Measurements from ENCODE around the gene KCNQ5.

Gene KCNQ5

DNA sequence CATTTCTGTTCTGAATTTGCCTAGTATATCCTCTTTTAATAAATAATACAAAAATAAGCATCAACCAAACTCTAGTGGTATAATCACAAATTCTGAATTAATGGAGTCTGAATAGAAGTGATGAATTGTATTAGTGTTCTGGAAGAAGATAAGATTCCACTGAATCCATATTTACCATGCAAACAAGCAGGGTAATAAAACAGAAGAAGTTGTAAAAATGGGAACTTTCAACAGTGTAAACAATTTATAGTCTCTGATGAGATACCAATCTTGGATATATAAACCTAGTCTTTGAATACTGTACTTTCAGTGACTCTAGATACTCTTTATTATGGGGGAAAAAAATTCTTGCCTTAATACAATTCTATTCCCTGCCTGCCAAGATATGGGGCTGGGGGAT lies 405.8 kb downstream of the KCNQ5 start:
- DNase-seq, result no peak

DNA sequence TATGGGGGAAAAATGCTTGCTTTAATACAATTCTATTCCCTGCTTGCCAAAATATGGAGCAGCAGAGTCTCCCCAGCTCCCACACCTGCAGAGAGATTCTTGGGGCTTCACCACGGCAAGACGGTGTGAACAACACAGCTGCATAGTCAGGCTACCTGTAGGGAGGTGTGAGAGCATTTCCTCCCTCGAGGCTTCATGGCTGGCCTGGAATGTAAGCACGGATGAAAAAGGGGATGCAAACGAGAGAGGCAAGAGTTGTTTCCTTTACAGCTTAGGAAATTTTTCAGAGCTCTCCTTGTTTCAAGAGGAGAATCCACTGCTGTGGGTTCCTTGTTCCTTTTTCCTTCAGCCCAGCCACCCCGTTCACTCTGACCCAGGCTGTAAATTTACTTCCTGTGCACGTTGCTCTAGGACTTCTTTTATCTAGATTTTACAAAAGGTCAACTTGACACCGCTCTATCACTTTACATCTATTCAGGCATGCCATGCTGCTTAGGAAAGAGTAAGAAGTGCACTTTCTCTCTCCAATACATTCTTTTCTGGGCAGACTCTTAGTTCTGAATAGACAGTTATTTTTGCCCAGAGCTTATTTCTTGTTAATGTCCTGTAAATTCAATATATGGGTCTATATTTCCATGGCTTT lies 406.4 kb downstream of the KCNQ5 start:
- no peak for DNase-seq

DNA sequence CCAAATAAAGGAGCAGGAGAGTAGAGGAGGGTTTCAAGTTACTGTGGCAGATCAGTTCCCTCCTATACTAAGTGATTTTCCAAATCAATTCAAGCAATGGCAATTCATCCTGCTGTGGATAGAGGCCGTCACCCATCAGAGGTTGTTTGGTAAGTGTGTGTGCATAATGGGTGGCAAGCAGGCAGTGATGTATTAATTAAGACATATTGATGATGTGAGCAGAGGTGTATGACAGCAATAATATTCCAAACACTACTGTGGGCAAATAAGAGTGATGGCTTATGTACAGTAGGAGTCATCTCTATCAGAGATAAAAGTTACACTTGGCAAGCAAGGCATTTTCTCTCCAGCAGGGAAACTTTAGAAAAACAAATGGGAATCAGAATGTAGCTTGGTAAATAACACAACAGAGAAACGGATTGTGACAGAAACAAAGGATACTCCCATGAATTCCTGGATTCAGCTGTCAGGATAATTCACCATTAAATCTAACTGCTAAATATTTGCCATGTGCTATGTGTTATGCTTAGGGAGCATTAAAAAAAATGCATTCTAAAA lies 407.1 kb downstream of the KCNQ5 start:
- no peak for DNase-seq

DNA sequence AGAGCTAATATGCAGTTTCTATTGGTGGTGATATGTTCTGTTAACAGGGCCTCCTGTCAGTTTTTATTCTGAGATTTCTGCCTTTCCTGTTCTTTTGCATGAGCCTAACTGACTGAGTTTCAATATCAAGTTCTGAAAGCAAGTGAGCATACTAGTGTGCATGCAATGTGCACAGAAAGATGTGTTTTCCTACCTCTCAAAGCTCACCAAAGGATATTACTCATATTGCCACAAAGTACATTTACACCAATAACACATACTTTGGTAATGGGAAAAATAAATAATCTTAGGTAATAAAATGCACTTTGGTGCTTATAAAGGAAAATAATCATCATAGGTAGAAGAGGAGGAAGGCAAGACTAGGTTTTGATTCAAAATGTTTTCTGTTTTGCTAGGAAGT lies 408.4 kb downstream of the KCNQ5 start:
- no peak for DNase-seq

DNA sequence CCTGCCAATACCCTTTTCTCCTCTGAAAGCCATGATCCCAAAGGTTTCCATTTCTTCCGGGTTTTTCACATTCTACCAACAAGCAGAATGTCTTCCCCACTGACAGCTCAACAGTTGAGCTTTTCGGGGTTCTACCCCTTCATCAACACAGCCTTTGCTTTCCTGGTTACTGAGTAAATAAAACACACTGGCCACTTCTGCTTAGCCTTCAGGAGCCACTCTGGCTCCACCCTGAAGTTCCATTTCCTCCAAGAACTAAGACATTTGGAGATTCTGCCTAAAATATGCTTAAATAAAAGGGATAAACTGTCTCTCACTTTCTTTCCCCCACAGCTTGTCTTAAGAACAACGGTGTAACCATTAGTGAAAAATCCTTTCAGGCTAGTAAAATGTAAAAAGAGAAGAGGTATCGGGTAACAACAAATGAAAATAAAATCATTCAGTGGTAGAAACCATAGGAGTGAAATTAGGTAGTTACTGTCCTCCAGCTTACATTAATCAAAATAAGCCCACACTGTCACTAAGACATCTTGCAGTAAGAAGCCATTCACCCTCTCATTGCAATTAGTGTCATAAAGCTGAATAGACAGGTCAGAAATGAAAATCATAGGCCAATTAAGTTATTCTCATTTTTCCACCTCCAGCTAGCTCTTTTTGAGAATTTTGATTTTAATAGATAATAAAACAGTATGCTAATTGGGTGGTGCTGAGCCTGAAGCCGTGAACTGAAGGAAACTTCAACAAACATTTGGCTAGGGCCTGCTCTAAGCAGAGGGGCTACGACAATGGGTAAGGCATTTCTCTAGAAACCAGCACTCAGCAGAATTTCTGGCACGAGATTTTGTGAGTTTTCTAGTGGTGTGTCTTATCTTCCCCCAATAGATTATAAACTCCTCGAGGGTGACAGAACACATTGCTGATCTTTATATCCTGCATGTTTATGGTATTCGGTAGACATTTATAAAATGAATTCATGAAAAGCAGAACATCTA lies 409.2 kb downstream of the KCNQ5 start:
- DNase-seq, result no peak

DNA sequence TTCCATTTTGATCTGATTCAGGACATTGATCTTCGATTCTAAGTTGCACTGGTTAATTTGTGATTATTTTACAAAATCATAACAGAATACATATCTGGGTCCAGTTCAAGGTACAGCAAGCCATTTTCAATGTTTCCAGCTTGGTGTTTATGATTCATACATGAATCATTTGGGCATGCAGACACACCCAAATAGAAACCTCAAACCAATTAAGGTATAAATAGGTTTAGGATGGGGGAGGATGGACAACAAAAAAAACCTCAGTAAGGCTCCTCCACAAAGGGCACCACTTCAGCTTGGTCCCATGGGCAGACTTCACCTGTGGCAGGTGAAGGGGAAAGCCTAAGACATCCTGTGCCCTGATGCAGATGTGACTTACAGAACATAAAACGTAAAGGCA lies 410.7 kb downstream of the KCNQ5 start:
- DNase-seq, result no peak

DNA sequence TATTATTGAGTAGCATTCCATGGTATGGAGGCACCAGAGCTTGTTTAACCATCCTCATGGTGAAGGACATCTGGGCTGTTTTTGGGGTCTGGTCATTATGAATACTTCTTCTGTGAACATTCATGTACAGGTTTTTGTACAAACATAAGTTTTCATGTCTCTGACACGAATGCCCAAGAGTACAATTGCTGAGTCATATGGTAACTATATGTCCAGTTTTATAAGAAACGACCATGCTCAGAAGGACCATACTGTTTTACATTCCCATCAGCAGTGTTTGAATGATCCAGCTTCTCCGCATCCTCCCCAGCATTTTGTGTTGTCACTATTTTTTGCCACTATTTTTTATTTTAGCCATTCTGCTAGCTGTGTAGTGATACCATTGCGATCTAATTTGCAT lies 414.8 kb downstream of the KCNQ5 start:
- no peak for DNase-seq

DNA sequence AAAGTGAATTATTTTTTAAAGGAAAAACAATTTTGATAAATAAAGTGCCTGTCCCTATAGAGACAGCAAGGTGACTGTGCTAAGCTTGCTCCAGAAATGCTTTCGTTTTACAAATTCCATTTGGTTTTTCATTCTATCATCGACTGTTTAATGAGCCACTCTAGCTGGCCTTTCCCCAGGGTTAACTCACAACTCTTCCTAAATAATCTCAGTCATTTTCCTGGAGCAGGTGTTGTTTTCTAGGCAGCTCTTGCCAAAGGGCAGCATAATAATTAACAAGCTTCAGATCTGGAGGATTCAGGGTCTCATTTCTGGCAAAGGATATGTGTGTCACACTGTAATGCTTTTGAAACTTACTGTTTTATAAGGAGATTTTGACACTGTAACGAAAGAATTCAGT lies 419.2 kb downstream of the KCNQ5 start:
- DNase-seq, result no peak

DNA sequence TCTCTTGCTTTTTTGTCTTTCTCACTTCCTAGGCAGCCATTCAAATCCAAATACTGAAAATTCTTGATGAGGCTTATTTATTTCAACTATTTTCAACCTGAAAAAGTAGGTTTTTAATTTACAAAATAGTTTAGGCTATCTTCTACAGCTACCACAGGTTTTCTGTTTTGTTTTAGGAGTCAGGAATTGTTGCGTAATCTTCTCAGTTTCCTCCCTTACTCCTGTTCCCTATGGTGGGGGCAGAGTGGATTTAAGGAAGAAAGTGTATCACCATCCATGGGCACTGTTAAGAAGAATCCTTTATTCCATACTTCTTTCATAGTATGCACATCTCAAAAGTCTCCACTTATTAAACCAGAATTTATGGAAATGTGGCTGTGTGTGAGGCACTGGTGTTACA lies 421.0 kb downstream of the KCNQ5 start:
- no peak for DNase-seq

DNA sequence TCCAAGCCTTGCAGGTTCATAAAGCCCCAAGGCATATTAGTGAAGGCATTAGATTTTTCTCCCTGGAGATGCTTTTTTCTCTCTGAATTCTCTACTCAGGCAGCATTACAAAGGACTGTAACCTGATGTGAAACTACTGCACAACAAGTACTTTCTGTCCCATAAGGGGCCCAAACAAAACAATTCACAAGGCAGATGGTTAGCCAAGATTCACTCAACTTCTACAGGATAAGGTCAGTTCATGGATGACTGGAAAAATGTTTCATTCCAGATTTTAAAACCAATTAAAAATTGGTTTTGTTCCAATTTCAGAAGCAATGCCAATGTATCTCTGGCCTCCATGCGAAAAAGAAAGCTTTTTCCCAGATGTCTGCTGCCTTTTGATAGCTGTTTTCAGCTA lies 421.6 kb downstream of the KCNQ5 start:
- no peak for DNase-seq

DNA sequence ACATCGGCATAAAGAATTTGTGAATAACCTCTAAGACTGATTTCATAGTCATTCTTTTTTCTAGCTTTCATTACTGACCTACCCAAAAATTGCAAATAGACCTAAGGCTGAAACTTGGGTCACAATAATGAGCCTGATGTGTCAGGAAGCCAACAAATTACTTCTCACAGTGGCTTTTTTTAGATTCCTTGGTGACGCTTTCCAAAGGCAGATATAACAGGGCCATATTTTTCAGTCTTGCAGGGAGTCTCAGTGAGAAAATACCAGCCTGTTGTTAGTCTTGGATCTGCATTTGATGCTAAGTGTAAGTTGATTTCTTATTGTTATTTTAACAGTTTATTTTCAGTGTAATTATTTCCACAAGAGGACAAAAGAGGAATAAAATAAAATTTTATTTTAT lies 423.7 kb downstream of the KCNQ5 start:
- no peak for DNase-seq

DNA sequence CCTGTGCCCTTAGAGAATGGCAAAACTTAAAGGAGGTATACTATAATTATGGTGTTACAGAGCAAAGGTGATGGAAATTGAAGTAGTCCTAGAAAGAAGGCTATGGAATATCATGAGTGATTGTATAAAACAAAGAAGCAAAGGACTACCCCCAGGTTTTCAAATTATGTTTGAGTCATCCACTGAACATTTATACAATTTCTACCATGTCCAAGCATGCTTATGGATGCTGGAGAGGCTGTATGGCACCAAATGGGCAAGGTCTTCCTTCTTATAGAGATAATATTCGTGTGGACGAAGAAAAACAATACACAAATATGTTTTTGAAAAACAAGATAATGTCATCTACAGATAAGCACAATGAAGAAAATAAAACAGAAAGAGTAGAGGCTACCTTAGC lies 425.9 kb downstream of the KCNQ5 start:
- no peak for DNase-seq

DNA sequence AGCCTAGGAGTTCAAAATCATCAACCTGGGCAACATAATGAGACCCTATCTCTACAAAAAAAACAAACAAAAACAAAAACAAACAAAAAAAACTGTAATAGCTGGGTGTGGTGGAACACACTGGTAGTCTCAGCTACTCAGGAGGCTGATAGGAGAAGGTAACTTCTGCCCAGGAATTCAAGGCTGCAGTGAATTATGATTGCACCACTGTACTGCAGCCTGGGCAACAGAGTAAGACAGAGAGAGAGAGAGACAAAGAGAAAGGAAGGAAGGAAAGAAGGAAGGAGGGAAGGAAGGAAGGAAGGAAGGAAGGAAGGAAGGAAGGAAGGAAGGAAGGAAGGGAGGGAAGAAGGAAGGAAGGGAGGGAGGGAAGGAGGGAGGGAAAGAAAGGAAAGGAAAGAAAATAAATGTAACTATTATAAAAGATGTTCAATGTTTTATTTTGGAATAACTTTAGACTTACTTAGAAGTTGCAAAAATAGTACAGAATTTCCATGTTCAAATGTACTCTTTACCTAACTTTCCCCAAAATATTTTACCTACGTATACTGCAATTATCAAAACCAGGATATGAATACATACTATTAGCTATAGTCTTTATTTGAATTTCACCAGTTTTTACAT lies 428.2 kb downstream of the KCNQ5 start:
- DNase-seq, result no peak

DNA sequence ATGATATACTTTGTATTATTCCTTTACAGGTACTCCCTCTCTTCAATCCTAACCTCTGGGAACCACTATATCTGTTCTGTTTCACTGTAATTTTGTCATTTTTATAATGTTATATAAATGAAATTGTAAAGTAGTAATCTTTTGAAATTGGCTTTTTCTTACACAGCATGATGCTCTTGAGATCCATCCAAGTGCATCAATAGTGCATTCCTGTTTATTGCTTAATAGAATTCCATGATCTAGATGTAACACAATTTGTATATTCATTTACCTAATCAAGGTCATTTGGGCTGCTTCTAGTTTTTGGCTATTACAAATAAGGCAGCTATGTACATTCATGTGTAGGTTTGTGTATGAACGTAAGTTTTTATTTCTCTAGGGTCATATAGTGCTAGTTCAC lies 428.8 kb downstream of the KCNQ5 start:
- DNase-seq, result no peak

DNA sequence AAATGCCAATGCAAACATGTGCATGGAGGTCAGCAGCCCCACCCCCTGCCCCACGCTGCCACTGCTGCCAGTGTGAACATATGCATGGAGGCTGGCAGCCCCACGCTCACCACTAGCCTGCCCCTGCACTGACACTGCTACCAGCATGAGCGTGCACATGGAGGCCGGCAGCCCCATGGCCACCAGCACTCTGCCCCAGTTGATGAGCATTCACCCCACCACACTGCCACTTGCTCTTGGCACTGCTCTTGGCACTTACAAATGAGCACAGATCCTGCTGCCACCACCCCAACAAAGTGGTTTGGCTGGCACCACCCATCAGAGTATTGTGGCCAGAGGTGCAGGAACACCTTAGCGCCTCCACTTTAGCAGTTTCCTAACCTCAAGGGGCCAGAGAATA lies 429.3 kb downstream of the KCNQ5 start:
- DNase-seq, result no peak

DNA sequence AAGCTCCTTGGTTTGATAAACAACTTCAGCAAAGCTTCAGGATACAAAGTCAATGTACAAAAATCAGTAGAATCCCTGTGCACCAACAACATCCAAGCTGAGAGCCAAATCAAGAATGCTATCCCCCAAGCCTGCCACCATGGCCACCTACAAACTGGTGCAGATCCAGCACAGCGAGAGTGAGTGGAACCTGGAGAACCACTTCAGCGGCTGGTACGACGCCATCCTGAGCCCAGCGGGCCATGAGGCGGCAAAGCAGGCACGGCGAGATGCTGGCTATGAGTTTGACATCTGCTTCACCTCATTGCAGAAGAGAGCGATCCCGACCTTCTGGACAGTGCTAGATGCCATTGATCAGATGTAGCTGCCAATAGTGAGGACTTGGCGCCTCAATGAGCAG lies 433.1 kb downstream of the KCNQ5 start:
- DNase-seq, result no peak

DNA sequence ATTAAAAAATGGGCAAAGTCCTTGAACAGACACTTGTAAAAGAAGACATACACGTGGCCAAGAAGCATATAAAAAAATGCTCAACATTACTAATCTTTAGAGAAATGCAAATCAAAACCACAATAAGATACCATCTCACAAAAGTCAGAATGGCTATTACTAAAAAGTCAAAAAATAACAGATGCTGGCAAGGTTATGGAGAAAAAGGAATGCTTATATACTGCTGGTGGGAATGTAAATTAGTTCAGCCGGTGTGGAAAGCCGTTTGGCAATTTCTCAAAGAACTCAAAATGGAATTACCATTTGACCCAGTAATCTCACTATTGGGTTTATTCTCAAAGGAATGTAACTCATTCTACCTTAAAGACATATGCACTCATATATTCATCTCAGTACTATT lies 436.9 kb downstream of the KCNQ5 start:
- no peak for DNase-seq

DNA sequence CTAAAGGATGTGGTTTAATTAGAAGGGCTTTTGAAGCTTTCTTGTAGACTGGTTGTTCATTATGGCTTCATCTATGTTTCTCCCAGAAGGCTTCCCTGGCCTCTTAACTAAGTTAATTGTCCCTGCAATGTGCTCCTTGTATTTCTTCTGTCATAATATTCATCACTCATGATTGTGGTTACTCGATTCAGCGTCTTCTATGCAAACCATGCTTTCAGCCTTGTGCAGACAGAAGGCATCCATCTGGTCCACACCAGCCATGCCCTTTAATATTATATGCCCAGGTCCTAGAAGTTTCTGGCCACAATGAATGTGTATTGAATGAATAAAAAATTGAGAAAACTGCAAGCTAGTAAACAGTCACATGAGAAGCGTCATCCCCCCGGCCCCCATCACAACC lies 440.3 kb downstream of the KCNQ5 start:
- DNase-seq, result no peak

DNA sequence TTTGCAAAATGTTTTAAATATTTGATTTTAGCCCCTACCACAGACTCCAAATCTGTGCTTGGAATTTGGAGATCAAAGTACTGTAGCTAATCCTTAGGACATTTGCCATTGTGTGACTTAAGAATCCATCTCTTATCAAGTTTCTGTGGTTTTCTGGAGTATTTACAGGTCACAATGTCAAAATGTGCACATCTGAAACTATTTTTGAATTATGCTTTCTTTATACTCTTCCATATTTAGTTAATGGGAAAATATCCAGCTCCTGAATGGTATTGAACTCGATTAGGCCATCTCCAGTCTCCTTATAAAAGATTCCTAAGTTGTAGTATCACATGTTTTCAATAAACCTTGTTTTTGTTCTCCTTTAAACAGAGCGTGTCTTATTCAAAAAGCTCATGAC lies 441.0 kb downstream of the KCNQ5 start:
- no peak for DNase-seq

DNA sequence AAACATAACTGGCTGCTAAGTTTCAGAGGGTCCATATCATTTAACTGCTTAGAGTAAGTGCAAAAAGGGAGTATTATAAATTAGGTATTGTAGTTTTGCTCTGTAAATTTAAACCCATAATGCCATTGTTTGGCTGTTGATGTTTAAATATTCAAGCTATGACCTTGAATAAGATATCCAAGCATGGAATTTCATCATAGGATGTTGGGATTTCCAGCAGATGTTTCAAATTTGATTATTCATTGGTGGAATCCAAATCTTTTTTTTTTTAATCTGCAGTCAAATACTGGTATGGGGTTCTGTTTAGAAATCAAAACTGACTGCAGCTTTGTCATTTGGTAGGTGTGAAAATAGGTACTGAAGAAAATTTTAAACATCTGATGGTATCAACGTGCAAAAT lies 442.4 kb downstream of the KCNQ5 start:
- DNase-seq, result no peak

DNA sequence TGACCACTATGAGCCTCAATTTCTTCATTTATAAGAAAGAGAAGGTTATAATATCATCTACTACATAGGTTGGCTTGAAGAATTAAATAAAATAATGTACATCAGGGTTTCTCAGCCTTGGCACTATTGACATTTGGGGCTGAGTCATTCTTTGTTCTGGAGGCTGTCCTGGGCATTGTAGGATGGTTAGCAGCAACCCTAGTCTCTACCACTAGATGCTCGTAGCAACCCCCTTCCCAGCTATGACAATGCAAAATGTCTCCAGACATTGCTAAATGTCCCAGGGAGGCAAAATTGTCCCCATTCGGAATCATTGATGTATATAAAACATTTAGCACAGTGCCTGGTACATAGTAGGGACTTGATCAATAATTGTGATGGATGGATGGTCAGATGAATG lies 451.4 kb downstream of the KCNQ5 start:
- DNase-seq, result no peak

DNA sequence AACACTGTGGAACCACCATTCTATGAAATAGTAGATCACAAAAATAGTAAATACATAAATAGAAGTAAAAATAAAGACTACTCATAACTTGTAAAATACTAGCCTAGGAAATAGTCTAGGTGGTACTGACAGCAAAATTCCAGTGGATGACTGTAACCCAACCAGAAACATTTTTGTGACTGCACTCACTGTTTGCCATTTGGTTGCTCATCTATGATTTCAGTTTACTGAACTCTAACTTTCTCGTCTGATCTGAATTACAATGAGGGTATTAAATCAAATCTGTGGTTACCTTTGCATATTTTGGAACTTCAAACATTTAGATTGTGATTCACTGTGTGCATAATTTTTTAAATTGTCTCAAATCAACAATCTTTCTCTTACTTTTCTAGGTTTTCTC lies 452.3 kb downstream of the KCNQ5 start:
- no peak for DNase-seq

DNA sequence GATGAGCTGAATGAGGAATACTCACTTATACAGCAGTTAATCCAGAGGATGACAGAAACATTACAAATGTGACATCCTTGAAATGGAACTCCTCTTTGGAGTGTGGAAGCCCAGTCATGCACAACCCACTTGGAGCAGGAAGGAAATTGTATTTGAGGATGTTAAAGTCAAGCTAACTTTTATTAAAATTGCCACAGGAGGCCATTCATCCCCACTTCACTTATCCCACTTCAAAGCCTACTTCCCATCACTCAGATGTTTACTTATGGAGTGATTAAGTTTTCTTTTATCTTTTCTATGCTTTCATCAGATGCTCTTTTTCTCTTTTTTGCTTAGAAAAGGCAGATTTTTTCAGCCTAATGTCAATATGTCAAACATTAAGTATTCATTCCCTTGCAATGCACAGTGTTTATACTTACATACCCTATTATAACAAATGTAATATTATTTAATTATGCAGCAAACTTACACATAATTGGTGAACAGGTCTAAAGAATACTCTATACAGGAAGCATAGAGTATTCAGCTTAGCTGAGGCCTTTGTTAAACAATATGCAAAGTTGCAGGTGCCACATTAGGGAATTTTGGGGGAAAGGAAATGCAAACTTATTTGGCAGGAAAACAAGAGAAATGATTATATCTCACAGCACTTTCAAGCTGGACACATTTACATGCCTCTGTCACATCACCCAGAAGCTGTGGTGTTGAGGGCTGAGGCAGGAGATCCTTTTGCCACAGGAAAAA lies 454.5 kb downstream of the KCNQ5 start:
- DNase-seq, result no peak
